Keratinocyte (primary cell): ENCODE measurements around the gene RAP1GAP. TPM values are rescaled to one million over a fixed set of nuclear protein-coding genes. Genes with fewer than 3 reads are reported as not detected.

Source experiments
- DNase-seq: peaks from one replicate; pipeline ENCODE4 v3.0.0-alpha.2; 2011; ENCODE audit warnings: low read depth, missing footprints, low spot score
- FAIRE-seq: peaks from 2 replicates; lab custom pipeline; 2011; peaks lifted over from hg19 to GRCh38; lab: Jason Lieb, UNC
- H2AFZ ChIP-seq: 2 replicates; pipeline ENCODE4 v1.6.0; 2012; ENCODE audit warnings: low read length, control low read depth, inconsistent platforms; ENCODE audit not compliant: control insufficient read depth
- H3K27ac ChIP-seq: 2 replicates; pipeline ENCODE4 v1.5.1; 2011; ENCODE audit warnings: low read length; ENCODE audit not compliant: control insufficient read depth, insufficient read depth
- H3K27me3 ChIP-seq: 3 replicates; pipeline ENCODE4 v1.6.0; 2011; ENCODE audit warnings: low read length; ENCODE audit not compliant: control insufficient read depth, insufficient read depth; ENCODE audit errors: extremely low read depth
- H3K36me3 ChIP-seq, 2 experiments: 2 replicates in 1 of 2; 3 replicates in 1 of 2; pipeline ENCODE4 v1.5.1; 2011; ENCODE audit warnings: low read length in 2 of 2, mild to moderate bottlenecking in 1 of 2; ENCODE audit not compliant: control insufficient read depth in 2 of 2, insufficient read depth in 2 of 2; ENCODE audit errors: extremely low read depth in 1 of 2
- H3K4me1 ChIP-seq: 3 replicates; pipeline ENCODE4 v1.5.1; 2011; ENCODE audit warnings: low read length; ENCODE audit not compliant: control insufficient read depth, insufficient read depth; ENCODE audit errors: extremely low read depth
- H3K4me2 ChIP-seq: 3 replicates; pipeline ENCODE4 v1.6.0; 2011; ENCODE audit warnings: low read depth, low read length; ENCODE audit not compliant: control insufficient read depth, insufficient read depth; ENCODE audit errors: extremely low read depth
- H3K4me3 ChIP-seq, 3 experiments: fragments of 200-600 bp in 1 of 3; sonication (generic) in 1 of 3; 2 replicates in 2 of 3; 3 replicates in 1 of 3; pipeline ENCODE4 v1.5.1; 2011 to 2016; ENCODE audit warnings: low read length in 3 of 3, mild to moderate bottlenecking in 3 of 3, control low read depth in 2 of 3, inconsistent platforms in 1 of 3, low read depth in 1 of 3, mixed read lengths in 1 of 3, mixed run types in 1 of 3, moderate library complexity in 1 of 3; ENCODE audit not compliant: control insufficient read depth in 2 of 3, insufficient read depth in 2 of 3; ENCODE audit errors: extremely low read depth in 1 of 3
- H3K79me2 ChIP-seq: 2 replicates; pipeline ENCODE4 v1.6.0; 2012; ENCODE audit warnings: low read length; ENCODE audit not compliant: control insufficient read depth, insufficient read depth
- H3K9ac ChIP-seq: 3 replicates; pipeline ENCODE4 v1.6.0; 2011; ENCODE audit warnings: low read length; ENCODE audit not compliant: control insufficient read depth, insufficient read depth; ENCODE audit errors: extremely low read depth
- H3K9me1 ChIP-seq: 3 replicates; pipeline ENCODE4 v1.6.0; 2011; ENCODE audit warnings: low read length; ENCODE audit not compliant: control insufficient read depth, insufficient read depth; ENCODE audit errors: extremely low read depth
- H3K9me3 ChIP-seq: 2 replicates; pipeline ENCODE4 v1.5.1; 2012; ENCODE audit warnings: low read depth, low read length; ENCODE audit not compliant: control insufficient read depth
- H4K20me1 ChIP-seq: 3 replicates; pipeline ENCODE4 v1.6.0; 2011; ENCODE audit warnings: low read length; ENCODE audit not compliant: control insufficient read depth, insufficient read depth; ENCODE audit errors: extremely low read depth
- CTCF ChIP-seq, 3 experiments: IDR thresholded peaks in 1 of 3; conservative IDR thresholded peaks in 1 of 3; optimal IDR thresholded peaks in 1 of 3; 2 replicates in 2 of 3; 3 replicates in 1 of 3; pipeline versions ENCODE3 to v1.5.1; 2011; ENCODE audit warnings: low read length in 3 of 3, mild to moderate bottlenecking in 3 of 3, moderate library complexity in 2 of 3, control low read depth in 1 of 3, inconsistent platforms in 1 of 3; ENCODE audit not compliant: insufficient read depth in 2 of 3; ENCODE audit errors: extremely low read depth in 1 of 3
- EZH2 ChIP-seq: IDR thresholded peaks from one replicate; pipeline ENCODE4 v1.6.1; 2012; ENCODE audit warnings: inconsistent platforms, mild to moderate bottlenecking, low read length, moderate library complexity
- dilution Hi-C: fragments of 300-500 bp; cut with MboI; formaldehyde crosslinking; loops from one replicate; pipeline ENCODE4 v1.7.0; 2020; ENCODE audit warnings: low sequenced_read_pairs; ENCODE audit not compliant: extremely low pct_ligation_motif_present
- polyA plus RNA-seq, 5 experiments: library from polyadenylated mRNA; depleted of rRNA in 3 of 5; stranded (reverse) in 3 of 5; stranded (forward) in 1 of 5; unstranded in 1 of 5; fragments of >200 nt; gene quantifications; 1 replicate in 1 of 5; 2 replicates in 3 of 5; 3 replicates in 1 of 5; pipeline versions ENCODE4 v1.2.1 to v1.2.3, GENCODE V29; 2011 to 2012; ENCODE audit warnings: missing spikeins in 2 of 5, low read depth in 1 of 5, low replicate concordance in 1 of 5

The RAP1GAP gene
- polyA plus RNA-seq, 1 donor (not counting 4 experiments of a cell fraction or from before 2014, with no cell fraction given): 1.1 TPM

GRCh38 chr1:21625390-21626190 lies 43.6 kb downstream of the RAP1GAP start:
- peaks cover 6% of the 10 kb centered on the region for H3K27me3 ChIP-seq
- TF ChIP-seq CTCF (optimal IDR thresholded peaks at IDR 0.05 in 1 of 3, IDR thresholded peaks at IDR 0.05 in 1 of 3, conservative IDR thresholded peaks at IDR 0.05 in 1 of 3; ENCODE audit: extremely low read depth in 1 of 3, insufficient read depth in 2 of 3, low read length in 3 of 3) (no peak), EZH2 (no peak)
- no peaks in the 10 kb centered on the region for H3K36me3 ChIP-seq
- no peak overlapping the region for H3K4me2 ChIP-seq
- H3K9me3 ChIP-seq: no peaks in the 10 kb centered on the region
- dilution Hi-C loops: no loop called here
- H3K4me1 ChIP-seq: peaks cover 27% of the 10 kb centered on the region
- H3K4me3 ChIP-seq: no peak overlapping the region
- H4K20me1 ChIP-seq: no peaks in the 10 kb centered on the region
- H3K9ac ChIP-seq: no peak overlapping the region
- no peak overlapping the region for H3K27ac ChIP-seq
- H3K79me2 ChIP-seq: no peaks in the 10 kb centered on the region
- no peaks in the 10 kb centered on the region for H3K9me1 ChIP-seq
- H2AFZ ChIP-seq: no peak overlapping the region
- no peak for DNase-seq
- no peak for FAIRE-seq

DNA sequence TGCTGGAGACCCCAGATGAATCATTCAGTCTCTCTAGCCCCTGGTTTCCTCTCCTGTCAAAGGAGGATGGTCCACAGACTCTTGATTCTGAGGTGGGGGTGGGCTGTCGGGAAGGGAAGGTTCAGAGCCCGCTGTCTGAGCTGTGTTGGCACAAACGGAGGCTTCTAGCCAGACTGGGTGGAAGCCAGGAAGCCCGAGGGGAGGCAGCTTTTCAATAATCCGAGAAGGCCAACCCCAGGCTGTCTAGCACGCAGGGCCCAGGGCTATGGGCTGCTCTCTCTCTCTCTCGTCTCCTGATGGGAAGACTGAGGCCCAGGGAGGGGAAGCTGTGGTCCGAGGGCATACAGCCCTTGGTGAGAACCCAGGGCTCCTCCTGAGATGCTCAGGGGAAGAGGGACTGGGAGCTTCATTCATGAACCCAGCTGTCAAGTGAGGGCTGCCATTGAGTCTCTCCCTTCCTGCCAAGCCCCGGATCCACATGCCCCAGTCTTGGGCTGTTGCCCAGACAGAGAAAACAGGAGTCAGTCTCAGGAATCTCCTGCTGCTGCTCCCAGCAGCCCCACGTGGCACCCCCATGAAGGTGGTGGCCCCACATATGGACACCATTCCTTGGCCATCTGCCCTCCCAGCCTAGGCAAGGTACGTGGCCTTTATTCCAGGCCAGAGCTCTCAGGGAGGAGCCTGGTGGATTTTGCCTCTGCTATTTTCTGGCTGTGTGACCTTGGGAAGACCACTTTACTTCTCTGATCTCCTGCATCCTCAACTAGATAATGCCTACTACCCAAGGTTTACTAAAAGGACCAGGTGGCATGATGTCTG lies 44.4 kb downstream of the RAP1GAP start:
- H3K4me3 ChIP-seq: no peak overlapping the region
- H3K79me2 ChIP-seq: no peaks in the 10 kb centered on the region
- dilution Hi-C loops: no loop called here
- DNase-seq (no peak), FAIRE-seq (no peak)
- no peak overlapping the region for H3K4me2 ChIP-seq
- H3K9me3 ChIP-seq: no peaks in the 10 kb centered on the region
- TF ChIP-seq EZH2 (no peak), CTCF (optimal IDR thresholded peaks at IDR 0.05 in 1 of 3, IDR thresholded peaks at IDR 0.05 in 1 of 3, conservative IDR thresholded peaks at IDR 0.05 in 1 of 3; ENCODE audit: extremely low read depth in 1 of 3, insufficient read depth in 2 of 3, low read length in 3 of 3) (no peak)
- H3K36me3 ChIP-seq: no peaks in the 10 kb centered on the region
- H3K4me1 ChIP-seq: peaks cover 27% of the 10 kb centered on the region
- peaks cover 14% of the 10 kb centered on the region for H3K27me3 ChIP-seq
- H3K9me1 ChIP-seq: no peaks in the 10 kb centered on the region
- H3K9ac ChIP-seq: no peak overlapping the region
- H2AFZ ChIP-seq: no peak overlapping the region
- H4K20me1 ChIP-seq: no peaks in the 10 kb centered on the region
- H3K27ac ChIP-seq: no peak overlapping the region
